HL-60 (cell line): ENCODE data around the gene FANCC.

Experiments
- CTCF ChIP-seq: IDR thresholded peaks from one replicate; pipeline ENCODE4 v1.5.1; 2011; ENCODE audit warnings: low read length, control low read depth, inconsistent platforms; ENCODE audit not compliant: insufficient read depth
- POLR2AphosphoS5 ChIP-seq: IDR thresholded peaks from 2 replicates; pipeline ENCODE4 v1.6.1; 2012; ENCODE audit warnings: low read depth
- REST ChIP-seq: IDR thresholded peaks from 2 replicates; pipeline ENCODE4 v1.6.1; 2012; ENCODE audit warnings: low read depth; ENCODE audit not compliant: insufficient replicate concordance

- no peak for TF ChIP-seq REST
- TF ChIP-seq CTCF = no peak
- TF ChIP-seq POLR2AphosphoS5 = no peak
Observed at GRCh38 chr9:95315108-95315746, 2.3 kb downstream of the FANCC start.
